ENCODE measurements around the gene MARCHF7.
"Not testable (repeated sequence)": the region's sequence is repeated elsewhere in the genome, so short reads cannot be mapped to it uniquely, and the experiment has no call there.

- TF ChIP-seq CTCF, POLR2A (IDR thresholded peaks at IDR 0.05): not testable (repeated sequence)
Observed at GRCh38 chr2:159745237-159745636, 32.9 kb downstream of the MARCHF7 start.
